Measurements from ENCODE around the gene CCDC69. TPM values are rescaled to one million over a fixed set of nuclear protein-coding genes. Genes with fewer than 3 reads are reported as not detected.

The CCDC69 gene
- total and polyA plus RNA-seq, 2 donors (not counting 1 experiment from before 2014, with no cell fraction given) = 58.7 to 125 TPM

- DNase-seq = no peak
- 82% methylated on average over 6 of the region's 6 CpGs for WGBS (ENCODE audit: insufficient coverage)
- no peak overlapping the region for H3K27ac ChIP-seq (ENCODE audit: low read length in 2 of 2)
- H3K4me3 ChIP-seq (ENCODE audit: control extremely low read depth in 1 of 5, extremely low read depth in 1 of 5, insufficient read depth in 1 of 5, low read depth in 2 of 5, low read length in 4 of 5) = no peak overlapping the region
- ChIA-PET POLR2A (interaction anchor here (1.6 kb wide), 1 partner anchor 10 kb away, joined by 4 read pairs; no protein-coding TSS in a partner anchor), CTCF (interaction anchor here (1.2 to 22.9 kb wide), 4 partner anchors 9 to 113 kb away, joined by 4 to 299 read pairs (median 8); no protein-coding TSS in a partner anchor)
- TF ChIP-seq, protein P1, sequence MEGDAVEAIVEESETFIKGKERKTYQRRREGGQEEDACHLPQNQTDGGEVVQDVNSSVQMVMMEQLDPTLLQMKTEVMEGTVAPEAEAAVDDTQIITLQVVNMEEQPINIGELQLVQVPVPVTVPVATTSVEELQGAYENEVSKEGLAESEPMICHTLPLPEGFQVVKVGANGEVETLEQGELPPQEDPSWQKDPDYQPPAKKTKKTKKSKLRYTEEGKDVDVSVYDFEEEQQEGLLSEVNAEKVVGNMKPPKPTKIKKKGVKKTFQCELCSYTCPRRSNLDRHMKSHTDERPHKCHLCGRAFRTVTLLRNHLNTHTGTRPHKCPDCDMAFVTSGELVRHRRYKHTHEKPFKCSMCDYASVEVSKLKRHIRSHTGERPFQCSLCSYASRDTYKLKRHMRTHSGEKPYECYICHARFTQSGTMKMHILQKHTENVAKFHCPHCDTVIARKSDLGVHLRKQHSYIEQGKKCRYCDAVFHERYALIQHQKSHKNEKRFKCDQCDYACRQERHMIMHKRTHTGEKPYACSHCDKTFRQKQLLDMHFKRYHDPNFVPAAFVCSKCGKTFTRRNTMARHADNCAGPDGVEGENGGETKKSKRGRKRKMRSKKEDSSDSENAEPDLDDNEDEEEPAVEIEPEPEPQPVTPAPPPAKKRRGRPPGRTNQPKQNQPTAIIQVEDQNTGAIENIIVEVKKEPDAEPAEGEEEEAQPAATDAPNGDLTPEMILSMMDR (IDR thresholded peaks at IDR 0.05) = no peak
- TF ChIP-seq EZH2 (IDR thresholded peaks at IDR 0.05; ENCODE audit: borderline replicate concordance, insufficient read depth, low read depth, low read length, poor library complexity, severe bottlenecking) = no peak
- intact Hi-C loops (cut with micrococcal nuclease) = loop anchor here (10.0 kb wide), 1 partner anchor 743 kb away; no protein-coding TSS in a partner anchor
- H2AFZ ChIP-seq (ENCODE audit: insufficient read depth, low read depth, low read length, poor library complexity, severe bottlenecking) = no peak overlapping the region
- H3K36me3 ChIP-seq (replicated peaks in 1 of 2; ENCODE audit: control extremely low read depth in 1 of 2, control insufficient read depth in 1 of 2, extremely low read depth in 1 of 2, insufficient read depth in 2 of 2, low read length in 1 of 2) = no peaks in the 10 kb centered on the region
- no peaks in the 10 kb centered on the region for H4K20me1 ChIP-seq (ENCODE audit: control insufficient read depth, insufficient read depth, low read length, poor library complexity, severe bottlenecking)
- Mint-ChIP-seq H3K27ac (peak overlapping the region; percentile 24), H3K9me3 (ENCODE audit: insufficient read depth) (no peaks in the 10 kb centered on the region), H3K4me1 (peaks cover 52% of the 10 kb centered on the region), H3K27me3 (no peaks in the 10 kb centered on the region), H3K4me3 (no peak overlapping the region)
- peaks cover 0 to 4% (median 0%) of the 10 kb centered on the region in 3 donors for H3K9me3 ChIP-seq (ENCODE audit: control extremely low read depth in 1 of 3, control insufficient read depth in 2 of 3, insufficient read depth in 1 of 3, low read length in 2 of 3)
- peaks cover 40 to 49% of the 10 kb centered on the region in 2 donors for H3K4me1 ChIP-seq (ENCODE audit: control insufficient read depth in 2 of 2, insufficient read depth in 2 of 2, low read length in 2 of 2)
- no peak overlapping the region for H3K4me2 ChIP-seq (replicated peaks; ENCODE audit: low read depth, low read length, poor library complexity, severe bottlenecking)
- ATAC-seq (ENCODE audit: low read depth) = no peak
- H3K9ac ChIP-seq (ENCODE audit: low read length) = no peak overlapping the region
- H3K79me2 ChIP-seq (ENCODE audit: control insufficient read depth, insufficient read depth, low read length) = peaks cover 20% of the 10 kb centered on the region
- no peaks in the 10 kb centered on the region for H3K27me3 ChIP-seq (replicated peaks in 1 of 4; ENCODE audit: control extremely low read depth in 1 of 4, control insufficient read depth in 3 of 4, insufficient read depth in 4 of 4, low read length in 3 of 4)
Measured at GRCh38 chr5:151227918-151228447, 4.1 kb upstream of the CCDC69 start.

DNA sequence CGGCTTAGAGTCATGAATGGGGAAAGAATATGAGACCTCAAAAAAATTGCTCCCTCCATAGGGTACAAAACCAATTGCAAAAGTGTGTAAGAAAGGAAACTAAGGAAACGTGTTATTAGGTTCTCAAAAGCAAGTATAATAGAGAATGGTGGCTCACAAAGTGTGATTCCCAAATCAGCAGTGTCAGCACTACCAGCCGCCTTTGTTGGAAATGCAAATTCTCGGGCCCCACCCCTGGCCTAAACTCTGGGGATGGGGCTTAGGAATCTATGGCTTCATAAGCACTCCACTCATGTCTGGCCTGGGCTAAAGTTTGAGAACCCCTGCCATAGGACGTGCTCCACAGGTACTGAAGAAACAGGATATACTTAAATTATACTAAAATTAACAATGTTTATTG lies 1.6 kb upstream of the CCDC69 start:
- TF ChIP-seq EZH2 (IDR thresholded peaks at IDR 0.05; ENCODE audit: borderline replicate concordance, insufficient read depth, low read depth, low read length, poor library complexity, severe bottlenecking) = no peak
- TF ChIP-seq, protein P1 (IDR thresholded peaks at IDR 0.05) = no peak
- Histone ChIP-seq H3K9ac (ENCODE audit: low read length) (no peak overlapping the region), H3K79me2 (ENCODE audit: control insufficient read depth, insufficient read depth, low read length) (peaks cover 45% of the 10 kb centered on the region), H3K4me1 (ENCODE audit: control insufficient read depth in 2 of 2, insufficient read depth in 2 of 2, low read length in 2 of 2) (peaks cover 46 to 57% of the 10 kb centered on the region in 2 donors), H3K9me3 (ENCODE audit: control extremely low read depth in 1 of 3, control insufficient read depth in 2 of 3, insufficient read depth in 1 of 3, low read length in 2 of 3) (peaks cover 0 to 4% (median 0%) of the 10 kb centered on the region in 3 donors), H4K20me1 (ENCODE audit: control insufficient read depth, insufficient read depth, low read length, poor library complexity, severe bottlenecking) (no peaks in the 10 kb centered on the region), H3K27ac (ENCODE audit: low read length in 2 of 2) (no peak overlapping the region), H3K36me3 (replicated peaks in 1 of 2; ENCODE audit: control extremely low read depth in 1 of 2, control insufficient read depth in 1 of 2, extremely low read depth in 1 of 2, insufficient read depth in 2 of 2, low read length in 1 of 2) (peaks cover 0 to 12% of the 10 kb centered on the region in 2 experiments), H2AFZ (ENCODE audit: insufficient read depth, low read depth, low read length, poor library complexity, severe bottlenecking) (no peak overlapping the region), H3K27me3 (replicated peaks in 1 of 4; ENCODE audit: control extremely low read depth in 1 of 4, control insufficient read depth in 3 of 4, insufficient read depth in 4 of 4, low read length in 3 of 4) (no peaks in the 10 kb centered on the region), H3K4me2 (replicated peaks; ENCODE audit: low read depth, low read length, poor library complexity, severe bottlenecking) (no peak overlapping the region), H3K4me3 (ENCODE audit: control extremely low read depth in 1 of 5, extremely low read depth in 1 of 5, insufficient read depth in 1 of 5, low read depth in 2 of 5, low read length in 4 of 5) (no peak overlapping the region)
- intact Hi-C loops (cut with micrococcal nuclease) = loop anchor here (10.0 kb wide), 1 partner anchor 741 kb away; no protein-coding TSS in a partner anchor
- H3K4me1 Mint-ChIP-seq = peaks cover 60% of the 10 kb centered on the region
- H3K4me3 Mint-ChIP-seq = peak overlapping the region; percentile 17
- DNase-seq (no peak), ATAC-seq (ENCODE audit: low read depth) (no peak)
- H3K27ac Mint-ChIP-seq = peak overlapping the region; percentile 10
- WGBS (ENCODE audit: insufficient coverage) = 100% methylated on average over 2 of the region's 5 CpGs
- no peaks in the 10 kb centered on the region for H3K27me3 Mint-ChIP-seq
- H3K9me3 Mint-ChIP-seq (ENCODE audit: insufficient read depth) = no peaks in the 10 kb centered on the region
- CTCF ChIA-PET = interaction anchor here (0.6 to 22.9 kb wide), 8 partner anchors 11 to 174 kb away, joined by 3 to 299 read pairs (median 4); no protein-coding TSS in a partner anchor
- POLR2A ChIA-PET = no interaction called here

All from B cell (primary cell).